NCI-H2196 (cell line): Measurements from ENCODE around the gene ZNF552.
"Not testable (repeated sequence)": the region's sequence is repeated elsewhere in the genome, so short reads cannot be mapped to it uniquely, and the experiment has no call there.

Source experiments
- DNase-seq: peaks from one replicate; lab custom pipeline; 2025; ENCODE audit not compliant: unreplicated experiment; lab: John Stamatoyannopoulos, UW

ZNF552 gene

GRCh38 chr19:57819475-57820148 lies 4.9 kb upstream of the ZNF552 start:
- peak; percentile 93 for DNase-seq

GRCh38 chr19:57818378-57818777 lies 3.7 kb upstream of the ZNF552 start:
- no peak for DNase-seq

GRCh38 chr19:57817976-57818375 lies 3.3 kb upstream of the ZNF552 start:
- no peak for DNase-seq

DNA sequence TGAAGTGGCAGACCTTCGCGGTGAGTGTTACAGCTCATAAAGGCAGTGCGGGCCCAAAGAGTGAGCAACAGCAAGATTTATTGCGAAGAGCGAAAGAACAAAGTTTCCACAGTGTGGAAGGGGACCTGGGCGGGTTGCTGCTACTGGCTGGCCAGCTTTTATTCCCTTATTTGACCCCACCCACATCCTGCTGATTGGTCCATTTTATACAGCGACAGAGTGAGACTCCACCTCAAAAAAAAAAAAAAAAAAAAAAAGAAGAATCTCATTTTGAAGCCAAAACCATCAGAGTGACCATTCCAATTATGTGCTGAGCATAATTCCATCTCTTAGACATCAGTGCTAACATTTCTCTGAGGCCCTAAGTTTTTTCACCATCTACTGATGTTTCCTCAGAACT lies 1.9 kb upstream of the ZNF552 start:
- DNase-seq = no peak

- DNase-seq = no peak
Measured at GRCh38 chr19:57815247-57816075, 748 bp upstream of the ZNF552 start.

GRCh38 chr19:57813919-57814504 lies 701 bp downstream of the ZNF552 start:
- DNase-seq = no peak

- not testable (repeated sequence) for DNase-seq
Measured at GRCh38 chr19:57812975-57813820, 1.5 kb downstream of the ZNF552 start.

GRCh38 chr19:57812226-57812625 lies 2.5 kb downstream of the ZNF552 start:
- DNase-seq = no peak

DNA sequence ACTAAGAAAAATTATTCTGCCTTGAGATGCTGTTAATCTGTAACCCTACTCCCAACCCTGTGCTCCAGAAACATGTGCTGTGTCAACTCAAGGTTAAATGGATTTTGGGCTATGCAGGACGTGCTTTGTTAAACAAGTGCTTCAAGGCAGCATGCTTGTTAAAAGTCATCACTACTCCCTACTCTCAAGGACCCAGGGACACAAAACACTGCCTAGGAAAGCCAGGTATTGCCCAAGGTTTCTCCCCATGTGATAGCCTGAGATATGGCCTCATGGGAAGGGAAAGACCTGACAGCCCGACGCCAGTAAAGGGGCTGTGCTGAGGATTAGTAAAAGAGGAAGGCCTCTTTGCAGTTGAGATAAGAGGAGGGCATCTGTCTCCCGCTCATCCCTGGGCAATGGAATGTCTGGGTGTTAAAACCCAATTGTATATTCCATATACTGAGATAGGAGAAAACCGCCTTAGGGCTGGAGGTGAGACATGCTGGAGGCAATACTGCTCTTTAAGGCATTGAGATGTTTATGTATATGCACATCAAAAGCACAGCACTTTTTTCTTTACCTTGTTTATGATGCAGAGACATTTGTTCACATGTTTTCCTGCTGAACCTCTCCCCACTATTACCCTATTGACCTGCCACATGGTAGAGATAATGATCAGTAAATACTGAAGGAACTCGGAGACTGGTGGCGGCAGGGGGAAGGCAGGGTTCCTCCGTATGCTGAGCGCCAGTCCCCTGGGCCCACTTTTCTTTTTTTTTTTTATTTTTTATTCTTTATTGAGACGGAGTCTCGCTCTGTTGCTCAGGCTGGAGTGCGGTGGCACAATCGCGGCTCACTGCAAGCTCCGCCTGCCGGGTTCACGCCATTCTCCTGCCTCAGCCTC lies 4.1 kb downstream of the ZNF552 start:
- not testable (repeated sequence) for DNase-seq

GRCh38 chr19:57807541-57807940 lies 7.2 kb downstream of the ZNF552 start:
- no peak for DNase-seq

DNA sequence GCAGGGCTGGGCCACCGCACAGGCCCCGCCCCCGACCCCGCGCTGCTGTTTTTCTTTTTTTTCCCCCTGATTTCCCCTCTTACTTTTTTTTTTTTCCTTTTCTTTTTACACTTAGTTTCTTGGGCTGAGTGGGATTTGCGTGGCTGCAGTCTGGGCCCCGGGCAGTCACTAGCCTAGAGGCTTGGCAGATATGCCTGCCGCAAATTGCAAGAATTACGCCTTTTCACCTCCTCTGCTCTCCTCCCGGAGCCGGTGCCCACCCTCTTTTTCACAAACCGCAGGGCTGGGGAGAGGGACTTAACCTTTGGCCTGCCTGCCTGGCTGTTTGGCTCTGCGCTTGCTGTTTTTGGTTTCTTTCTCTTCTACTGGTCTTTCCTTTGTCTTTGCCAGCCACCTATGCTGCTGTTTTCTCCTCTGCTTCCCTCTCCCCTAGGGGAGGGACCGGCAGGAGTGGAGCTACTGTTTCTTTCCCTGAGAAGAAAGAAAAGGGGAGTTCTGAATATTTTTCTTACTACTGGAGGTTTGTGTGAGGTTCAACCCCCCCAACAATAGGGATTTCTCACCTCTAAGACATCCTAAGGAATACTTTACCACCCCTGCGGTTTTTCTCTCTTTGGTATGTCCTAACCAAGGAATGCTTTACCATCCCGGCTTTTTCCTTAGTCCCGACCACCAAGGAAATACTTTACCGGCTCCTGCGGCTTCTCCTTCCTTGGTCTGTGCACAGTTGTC lies 11.0 kb downstream of the ZNF552 start:
- DNase-seq = no peak

- DNase-seq = no peak
Measured at GRCh38 chr19:57803265-57803593, 11.5 kb downstream of the ZNF552 start.

DNA sequence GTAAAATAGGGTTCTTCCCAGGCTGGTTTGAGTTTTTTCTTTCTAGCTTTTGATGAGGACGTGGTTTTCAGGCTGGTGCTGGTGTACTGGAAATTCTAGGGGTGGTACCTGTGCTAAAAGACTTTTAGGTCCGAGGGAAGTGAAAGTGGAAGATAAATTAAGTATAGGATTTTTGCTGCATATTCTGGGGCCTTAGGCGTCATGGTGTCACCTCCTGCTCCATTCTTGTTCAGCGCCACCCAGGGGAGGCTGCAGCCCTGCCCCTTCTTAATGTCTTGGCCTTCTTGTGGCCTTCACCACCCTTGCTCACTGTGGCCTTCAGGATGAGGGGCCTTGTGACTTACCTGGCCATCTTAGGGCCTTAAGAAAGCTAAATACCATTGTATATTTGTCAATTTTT lies 12.4 kb downstream of the ZNF552 start:
- no peak for DNase-seq

DNA sequence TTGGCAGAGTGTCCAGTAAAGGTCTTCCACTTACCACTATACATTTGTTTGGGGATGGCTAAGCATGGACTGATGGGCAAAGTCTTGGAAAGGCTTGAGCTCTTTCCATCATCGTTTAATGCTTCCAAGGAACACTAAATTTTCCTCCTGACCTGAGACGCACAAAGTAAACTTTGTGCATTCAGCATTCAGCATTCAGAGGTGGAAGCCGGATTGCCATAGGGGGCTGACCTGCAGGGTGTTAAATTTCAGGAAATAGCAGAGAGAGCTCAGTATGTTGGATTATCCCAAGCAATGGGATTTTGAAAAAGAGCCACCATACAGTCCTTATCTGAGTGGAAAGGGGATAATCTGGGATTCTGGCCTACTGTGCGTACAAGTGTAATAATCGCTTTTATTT lies 14.0 kb downstream of the ZNF552 start:
- DNase-seq = no peak

- DNase-seq = not testable (repeated sequence)
Measured at GRCh38 chr19:57796580-57796979, 18.1 kb downstream of the ZNF552 start.

- no peak for DNase-seq
Measured at GRCh38 chr19:57789288-57789687, 25.4 kb downstream of the ZNF552 start.

- DNase-seq = no peak
Measured at GRCh38 chr19:57788114-57788692, 26.5 kb downstream of the ZNF552 start.

DNA sequence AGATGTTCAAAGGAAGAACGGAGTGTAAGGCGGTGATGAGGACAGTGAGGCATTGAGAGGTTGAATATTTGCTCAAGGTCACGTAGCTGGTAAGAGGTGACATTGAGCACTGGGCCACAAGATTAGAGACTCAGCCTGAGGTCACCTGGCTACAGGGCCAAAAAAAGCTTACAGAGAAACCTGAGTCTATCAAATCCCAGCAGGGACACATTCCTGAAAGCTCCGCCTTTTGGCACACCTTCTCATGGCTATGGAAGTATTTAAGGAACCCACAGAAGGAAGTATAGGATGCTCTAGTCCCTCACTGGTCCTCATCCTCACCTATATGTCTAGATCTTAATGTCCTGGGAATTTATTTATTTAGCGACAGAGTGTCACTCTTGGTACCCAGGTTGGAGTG lies 27.8 kb downstream of the ZNF552 start:
- no peak for DNase-seq

DNA sequence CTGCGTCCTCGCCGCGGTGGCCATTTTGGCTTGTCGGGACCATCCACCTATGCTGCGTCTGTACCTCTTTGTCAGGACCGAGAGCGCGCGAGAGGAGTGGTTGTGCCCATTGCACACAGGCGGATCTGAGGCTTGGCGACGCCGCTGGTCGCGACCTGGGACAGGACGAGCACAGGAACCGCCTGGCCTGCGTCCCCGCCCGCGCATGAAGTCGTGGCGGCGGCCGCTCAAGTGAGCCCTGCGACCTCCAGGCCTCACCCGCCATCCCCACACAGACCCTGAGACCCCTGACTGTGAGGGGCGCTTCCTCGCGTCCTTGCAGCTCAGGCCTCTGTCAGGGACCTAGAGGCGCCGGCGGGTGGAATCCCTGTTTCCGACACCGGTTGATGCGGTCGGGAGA lies 28.4 kb downstream of the ZNF552 start:
- DNase-seq = no peak
